ENCODE measurements around the gene BCR.

The BCR gene

DNA sequence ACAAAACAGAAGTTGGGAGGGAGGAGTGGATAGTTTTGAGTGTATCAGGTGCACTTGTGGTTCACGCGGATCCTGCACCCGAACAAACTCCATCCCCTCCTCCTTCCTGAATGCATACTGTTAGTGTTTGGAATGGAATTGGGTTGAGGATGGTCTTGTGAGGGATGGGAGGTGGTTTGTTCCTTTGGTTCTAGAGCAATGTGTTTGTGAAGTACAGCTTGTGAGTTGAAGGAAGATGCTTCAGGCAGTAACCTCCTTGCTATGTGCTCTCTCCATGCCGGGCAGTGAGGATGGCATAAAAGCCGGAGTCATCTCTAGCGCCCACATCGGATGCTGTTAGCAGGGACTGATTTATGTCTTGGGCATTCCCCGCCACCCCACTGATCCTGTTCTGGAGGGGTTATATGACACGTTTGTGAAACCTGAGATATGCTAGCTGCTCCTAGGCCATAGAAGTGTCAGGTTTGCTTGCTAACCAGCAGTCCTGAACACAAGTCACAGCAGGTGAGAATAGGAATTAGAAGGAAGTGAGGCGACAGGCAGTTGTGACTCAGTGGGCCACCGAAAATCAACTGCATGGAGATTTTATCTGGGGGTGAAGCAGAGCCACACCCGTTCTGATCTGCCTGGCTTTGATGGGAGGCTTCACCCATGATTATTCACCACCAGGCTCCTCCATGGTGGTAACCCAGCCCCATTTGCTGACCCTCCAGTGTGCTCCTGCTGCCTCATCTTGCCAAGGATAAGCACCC, 2.2 kb downstream of the BCR start:
- no peaks in the 10 kb centered on the region for H3K36me3 ChIP-seq (ENCODE audit: control insufficient read depth, insufficient read depth, low read length)
- no peaks in the 10 kb centered on the region for H3K9me3 ChIP-seq (ENCODE audit: control insufficient read depth, low read length)
- peak in 1 of 3 donors; percentile 40 for DNase-seq
- no peaks in the 10 kb centered on the region for H3K27me3 ChIP-seq (replicated peaks; ENCODE audit: control insufficient read depth, insufficient read depth, low read length, poor library complexity, severe bottlenecking)
- H3K27ac ChIP-seq (ENCODE audit: insufficient read depth, low read length, poor library complexity, severe bottlenecking): peak overlapping the region; percentile 47
- peaks cover 48% of the 10 kb centered on the region for H3K4me1 ChIP-seq (ENCODE audit: control insufficient read depth, insufficient read depth, low read length, poor library complexity, severe bottlenecking)
- peak overlapping the region; percentile 58 for H3K4me3 ChIP-seq (ENCODE audit: insufficient read depth, low read depth, low read length, poor library complexity, severe bottlenecking)

DNA sequence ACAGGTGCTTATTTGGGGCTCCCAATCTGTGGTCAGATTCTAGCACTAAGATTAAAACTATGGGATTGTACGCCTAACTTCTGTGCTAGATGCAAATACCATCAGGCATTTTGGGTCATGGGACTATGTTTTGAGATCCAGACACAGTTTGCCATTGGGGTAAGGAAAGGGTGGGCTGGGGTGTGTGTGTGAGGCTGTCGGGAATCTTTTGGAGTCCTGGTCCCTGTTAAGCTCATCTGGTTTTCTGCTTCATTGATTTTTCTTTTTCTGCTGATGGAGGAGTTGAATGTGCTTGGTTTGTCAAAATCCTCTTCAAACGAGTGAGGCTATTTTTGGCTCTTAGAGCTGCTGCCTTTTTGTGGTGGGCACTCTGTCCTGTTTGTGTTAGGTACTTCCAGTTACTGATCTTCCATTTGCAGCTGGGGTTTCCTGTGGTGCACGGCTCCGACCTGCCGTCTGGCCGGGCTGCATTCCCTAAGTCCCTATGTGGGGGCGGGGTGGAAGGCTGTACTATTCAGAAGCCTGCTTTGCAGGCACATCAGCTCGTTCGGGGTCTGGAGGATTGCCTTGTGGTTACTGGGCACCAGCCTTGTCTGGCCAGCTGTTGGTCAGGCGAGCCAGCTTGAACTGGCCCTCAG, 2.9 kb downstream of the BCR start:
- H3K4me1 ChIP-seq (ENCODE audit: control insufficient read depth, insufficient read depth, low read length, poor library complexity, severe bottlenecking): peaks cover 48% of the 10 kb centered on the region
- H3K9me3 ChIP-seq (ENCODE audit: control insufficient read depth, low read length): no peaks in the 10 kb centered on the region
- no peaks in the 10 kb centered on the region for H3K27me3 ChIP-seq (replicated peaks; ENCODE audit: control insufficient read depth, insufficient read depth, low read length, poor library complexity, severe bottlenecking)
- H3K4me3 ChIP-seq (ENCODE audit: insufficient read depth, low read depth, low read length, poor library complexity, severe bottlenecking): peak overlapping the region; percentile 58
- no peak for DNase-seq
- H3K36me3 ChIP-seq (ENCODE audit: control insufficient read depth, insufficient read depth, low read length): no peaks in the 10 kb centered on the region
- peak overlapping the region; percentile 47 for H3K27ac ChIP-seq (ENCODE audit: insufficient read depth, low read length, poor library complexity, severe bottlenecking)

DNA sequence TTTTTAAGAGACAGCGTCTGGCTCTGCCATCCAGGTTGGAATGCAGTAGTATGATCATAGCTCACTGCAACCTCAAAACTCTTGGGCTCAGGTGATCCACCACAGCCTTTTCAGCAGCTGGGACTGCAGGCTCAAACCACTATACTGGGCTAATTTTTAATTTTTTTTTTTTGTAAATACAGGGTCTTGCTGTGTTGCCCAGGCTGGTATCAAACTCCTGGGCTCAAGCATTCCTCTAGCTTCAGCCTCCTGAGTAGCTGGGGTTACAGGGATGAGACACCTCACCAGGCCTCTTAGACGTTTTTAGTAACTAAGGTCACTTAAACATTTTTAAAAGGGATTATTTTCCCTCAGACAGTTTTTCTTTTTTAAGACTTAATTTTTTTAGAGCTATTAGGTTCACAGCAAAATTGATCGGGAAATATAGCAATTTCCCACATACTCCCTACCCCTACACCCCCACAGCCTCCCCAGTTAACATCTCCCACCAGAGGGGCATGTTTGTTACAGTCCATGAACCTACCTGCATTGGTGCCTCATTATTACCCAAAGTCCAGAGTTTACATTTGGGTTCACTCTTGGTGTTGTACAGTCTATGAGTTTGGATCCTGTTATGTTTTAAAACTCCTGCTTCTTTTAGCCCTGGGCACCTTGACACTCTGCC, 3.9 kb downstream of the BCR start:
- Histone ChIP-seq H3K9me3 (ENCODE audit: control insufficient read depth, low read length) (no peaks in the 10 kb centered on the region), H3K4me1 (ENCODE audit: control insufficient read depth, insufficient read depth, low read length, poor library complexity, severe bottlenecking) (peaks cover 41% of the 10 kb centered on the region), H3K27ac (ENCODE audit: insufficient read depth, low read length, poor library complexity, severe bottlenecking) (peak overlapping the region; percentile 10), H3K36me3 (ENCODE audit: control insufficient read depth, insufficient read depth, low read length) (no peaks in the 10 kb centered on the region), H3K27me3 (replicated peaks; ENCODE audit: control insufficient read depth, insufficient read depth, low read length, poor library complexity, severe bottlenecking) (no peaks in the 10 kb centered on the region), H3K4me3 (ENCODE audit: insufficient read depth, low read depth, low read length, poor library complexity, severe bottlenecking) (no peak overlapping the region)
- DNase-seq: no peak

DNA sequence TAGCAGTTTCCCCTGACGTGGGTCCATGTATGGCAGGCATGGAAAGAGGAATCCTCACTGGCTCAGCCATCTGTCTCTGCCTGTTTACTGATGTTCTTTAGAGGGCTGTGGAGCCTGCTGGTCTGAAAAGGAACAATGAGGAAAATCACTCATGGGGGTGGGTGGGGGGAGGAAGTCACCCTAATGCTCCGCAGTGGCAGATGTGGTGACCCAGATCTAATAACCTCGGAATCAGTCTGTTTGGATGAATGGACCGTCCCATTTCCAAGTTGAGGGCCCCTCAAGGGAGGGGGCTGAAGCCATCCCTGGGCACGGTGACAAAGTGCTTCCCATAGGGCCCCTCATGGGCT, 4.4 kb downstream of the BCR start:
- no peak overlapping the region for H3K4me3 ChIP-seq (ENCODE audit: insufficient read depth, low read depth, low read length, poor library complexity, severe bottlenecking)
- H3K9me3 ChIP-seq (ENCODE audit: control insufficient read depth, low read length): no peaks in the 10 kb centered on the region
- peak overlapping the region; percentile 10 for H3K27ac ChIP-seq (ENCODE audit: insufficient read depth, low read length, poor library complexity, severe bottlenecking)
- peaks cover 36% of the 10 kb centered on the region for H3K4me1 ChIP-seq (ENCODE audit: control insufficient read depth, insufficient read depth, low read length, poor library complexity, severe bottlenecking)
- no peak for DNase-seq
- no peaks in the 10 kb centered on the region for H3K27me3 ChIP-seq (replicated peaks; ENCODE audit: control insufficient read depth, insufficient read depth, low read length, poor library complexity, severe bottlenecking)
- no peaks in the 10 kb centered on the region for H3K36me3 ChIP-seq (ENCODE audit: control insufficient read depth, insufficient read depth, low read length)

DNA sequence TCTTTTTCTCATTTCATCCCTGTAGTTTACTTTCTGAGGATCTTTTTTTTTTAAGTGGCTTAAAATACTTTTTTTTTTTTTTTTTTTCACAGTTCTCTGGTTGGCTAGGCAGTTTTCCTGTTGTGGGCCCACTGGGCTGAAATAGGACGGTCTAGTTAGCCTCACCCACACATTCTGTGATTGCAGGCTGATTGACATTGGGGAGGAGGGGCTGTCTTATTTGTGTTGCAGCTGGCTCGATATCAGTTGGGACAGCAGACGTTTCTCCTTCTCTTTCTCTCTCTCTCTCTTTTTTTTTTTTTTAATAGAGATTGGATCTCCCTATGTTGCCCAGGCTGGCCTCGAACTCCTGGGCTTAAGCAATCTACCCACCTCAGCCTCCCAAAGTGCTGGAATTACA, 6.9 kb downstream of the BCR start:
- H3K9me3 ChIP-seq (ENCODE audit: control insufficient read depth, low read length): no peaks in the 10 kb centered on the region
- H3K4me3 ChIP-seq (ENCODE audit: insufficient read depth, low read depth, low read length, poor library complexity, severe bottlenecking): no peak overlapping the region
- no peaks in the 10 kb centered on the region for H3K27me3 ChIP-seq (replicated peaks; ENCODE audit: control insufficient read depth, insufficient read depth, low read length, poor library complexity, severe bottlenecking)
- H3K36me3 ChIP-seq (ENCODE audit: control insufficient read depth, insufficient read depth, low read length): peaks cover 8% of the 10 kb centered on the region
- no peak overlapping the region for H3K27ac ChIP-seq (ENCODE audit: insufficient read depth, low read length, poor library complexity, severe bottlenecking)
- H3K4me1 ChIP-seq (ENCODE audit: control insufficient read depth, insufficient read depth, low read length, poor library complexity, severe bottlenecking): peaks cover 24% of the 10 kb centered on the region
- DNase-seq: no peak

DNA sequence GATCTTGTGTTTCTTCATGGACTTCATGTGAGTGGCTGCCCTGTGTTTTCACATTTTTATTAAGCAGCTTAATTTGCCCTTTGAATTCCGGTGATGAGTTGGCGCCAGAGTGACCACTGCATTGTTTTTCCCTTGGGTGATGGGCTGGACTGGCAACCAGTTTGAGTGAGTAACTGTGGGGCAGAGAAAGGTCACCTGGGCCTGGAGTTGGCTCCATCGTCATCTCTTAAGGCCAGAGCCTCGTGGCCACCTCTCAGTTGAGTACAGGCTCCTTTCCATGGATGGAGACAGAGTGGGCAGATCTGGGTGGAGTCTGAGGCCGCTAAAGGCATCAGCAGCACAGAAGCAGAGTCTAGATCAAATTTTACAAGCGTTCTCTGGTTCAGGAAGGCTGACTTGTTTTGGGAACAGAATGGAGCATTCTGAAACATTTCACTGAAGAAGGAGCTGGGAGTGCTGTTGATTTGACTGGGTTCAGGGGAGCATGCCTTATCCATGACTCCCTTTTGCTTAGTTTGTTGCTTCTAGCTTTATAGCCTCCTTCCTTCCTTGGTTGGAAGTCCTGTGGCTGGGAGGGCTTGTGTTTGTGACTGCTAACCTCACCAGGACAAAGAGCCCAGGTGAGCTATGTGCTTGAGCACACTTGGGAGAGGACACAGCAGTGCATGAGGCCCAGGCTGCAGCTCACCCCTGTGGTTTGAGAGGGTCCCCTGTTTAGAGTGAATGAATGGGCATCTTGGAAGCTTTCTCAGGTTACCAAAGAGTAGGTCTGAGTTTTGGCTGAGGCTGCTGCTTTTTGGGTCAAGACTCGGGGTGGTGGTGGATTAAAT, 7.8 kb downstream of the BCR start:
- Histone ChIP-seq H3K4me1 (ENCODE audit: control insufficient read depth, insufficient read depth, low read length, poor library complexity, severe bottlenecking) (peaks cover 16% of the 10 kb centered on the region), H3K9me3 (ENCODE audit: control insufficient read depth, low read length) (no peaks in the 10 kb centered on the region), H3K36me3 (ENCODE audit: control insufficient read depth, insufficient read depth, low read length) (peaks cover 17% of the 10 kb centered on the region), H3K4me3 (ENCODE audit: insufficient read depth, low read depth, low read length, poor library complexity, severe bottlenecking) (no peak overlapping the region), H3K27me3 (replicated peaks; ENCODE audit: control insufficient read depth, insufficient read depth, low read length, poor library complexity, severe bottlenecking) (no peaks in the 10 kb centered on the region), H3K27ac (ENCODE audit: insufficient read depth, low read length, poor library complexity, severe bottlenecking) (no peak overlapping the region)
- DNase-seq: no peak

DNA sequence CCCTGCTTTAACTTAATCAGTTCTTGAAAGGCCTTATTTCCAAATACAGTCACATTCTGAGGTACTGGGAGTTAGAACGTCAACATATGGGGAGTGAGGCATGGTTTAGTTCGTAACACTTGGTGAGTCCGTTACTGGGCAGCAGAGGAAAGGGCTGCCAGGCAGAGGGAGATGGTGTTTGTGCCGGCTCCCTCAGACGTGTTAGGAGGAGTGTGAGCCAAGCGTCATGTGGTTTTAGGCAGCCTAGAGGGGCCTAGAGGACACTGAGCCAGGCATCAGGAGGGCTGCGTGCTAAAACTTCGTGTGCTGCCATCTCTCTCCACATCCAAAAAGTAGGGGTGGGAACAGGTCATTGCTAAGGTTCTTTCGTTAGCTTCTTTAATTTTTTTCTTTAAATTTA, 10.2 kb downstream of the BCR start:
- Histone ChIP-seq H3K4me3 (ENCODE audit: insufficient read depth, low read depth, low read length, poor library complexity, severe bottlenecking) (no peak overlapping the region), H3K27ac (ENCODE audit: insufficient read depth, low read length, poor library complexity, severe bottlenecking) (no peak overlapping the region), H3K4me1 (ENCODE audit: control insufficient read depth, insufficient read depth, low read length, poor library complexity, severe bottlenecking) (no peaks in the 10 kb centered on the region), H3K9me3 (ENCODE audit: control insufficient read depth, low read length) (no peaks in the 10 kb centered on the region), H3K27me3 (replicated peaks; ENCODE audit: control insufficient read depth, insufficient read depth, low read length, poor library complexity, severe bottlenecking) (no peaks in the 10 kb centered on the region), H3K36me3 (ENCODE audit: control insufficient read depth, insufficient read depth, low read length) (peaks cover 19% of the 10 kb centered on the region)
- DNase-seq: no peak

DNA sequence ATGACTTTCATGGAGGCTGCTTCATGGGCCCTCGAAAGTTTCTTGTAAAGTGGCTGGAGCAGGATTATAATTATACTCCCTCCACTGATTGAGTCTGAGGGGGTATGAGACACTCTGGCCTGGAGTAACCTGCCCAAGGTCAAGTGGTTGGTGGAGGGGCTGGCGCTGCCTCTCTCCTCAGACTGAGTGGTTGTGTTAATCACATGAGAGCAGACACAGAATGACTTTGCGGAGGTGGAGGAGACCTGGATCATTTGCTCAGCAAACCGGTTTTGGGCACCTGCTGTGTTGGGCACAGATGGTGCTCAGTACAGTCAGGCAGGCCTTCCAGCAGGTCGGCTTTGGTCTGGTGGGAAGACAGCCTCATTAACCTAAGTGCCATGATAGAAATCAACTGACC, 11.8 kb downstream of the BCR start:
- peaks cover 19% of the 10 kb centered on the region for H3K36me3 ChIP-seq (ENCODE audit: control insufficient read depth, insufficient read depth, low read length)

DNA sequence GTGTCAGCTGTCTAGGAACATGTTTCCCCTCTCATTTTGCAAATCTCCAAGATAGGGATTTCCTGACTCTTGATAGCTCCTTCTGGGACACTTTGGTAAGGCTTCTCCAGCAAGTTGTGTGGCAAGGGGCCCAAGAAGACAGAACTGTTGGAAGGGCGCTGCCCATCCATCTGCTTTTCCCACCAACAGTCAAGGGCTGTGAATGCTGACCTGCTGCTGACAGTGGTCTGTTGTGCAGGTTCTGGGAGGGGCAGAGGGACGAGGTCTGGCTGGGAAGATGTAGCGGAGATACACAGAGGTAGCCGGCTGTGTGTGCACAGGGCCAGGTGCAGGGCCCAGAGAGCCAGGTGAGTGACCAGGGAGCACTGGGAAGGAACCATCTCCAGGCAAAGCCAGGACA, 12.2 kb downstream of the BCR start:
- Histone ChIP-seq H3K27ac (ENCODE audit: insufficient read depth, low read length, poor library complexity, severe bottlenecking) (no peak overlapping the region), H3K36me3 (ENCODE audit: control insufficient read depth, insufficient read depth, low read length) (peaks cover 19% of the 10 kb centered on the region), H3K9me3 (ENCODE audit: control insufficient read depth, low read length) (no peaks in the 10 kb centered on the region), H3K4me3 (ENCODE audit: insufficient read depth, low read depth, low read length, poor library complexity, severe bottlenecking) (no peak overlapping the region), H3K4me1 (ENCODE audit: control insufficient read depth, insufficient read depth, low read length, poor library complexity, severe bottlenecking) (no peaks in the 10 kb centered on the region), H3K27me3 (replicated peaks; ENCODE audit: control insufficient read depth, insufficient read depth, low read length, poor library complexity, severe bottlenecking) (no peaks in the 10 kb centered on the region)
- DNase-seq: no peak

More for the DNA sequence above, 11.8 kb downstream of the BCR start:
- Histone ChIP-seq H3K9me3 (ENCODE audit: control insufficient read depth, low read length) (no peaks in the 10 kb centered on the region), H3K4me3 (ENCODE audit: insufficient read depth, low read depth, low read length, poor library complexity, severe bottlenecking) (no peak overlapping the region), H3K27ac (ENCODE audit: insufficient read depth, low read length, poor library complexity, severe bottlenecking) (no peak overlapping the region), H3K27me3 (replicated peaks; ENCODE audit: control insufficient read depth, insufficient read depth, low read length, poor library complexity, severe bottlenecking) (no peaks in the 10 kb centered on the region), H3K4me1 (ENCODE audit: control insufficient read depth, insufficient read depth, low read length, poor library complexity, severe bottlenecking) (no peaks in the 10 kb centered on the region)
- DNase-seq: no peak

Data from effector memory CD4-positive, alpha-beta T cell (primary cell).